Progenitor cell of endocrine pancreas (in vitro differentiated cells): ENCODE results near the gene ATG16L2. TPM values are rescaled to one million over a fixed set of nuclear protein-coding genes. Genes with fewer than 3 reads are reported as not detected.

ENCODE experiments used
- DNase-seq: peaks from one replicate; pipeline ENCODE4 v3.0.0; 2021; ENCODE audit warnings: low spot score; ENCODE audit not compliant: unreplicated experiment
- H3K27ac Mint-ChIP-seq: 2 replicates; pipeline ENCODE4 v1.8.0; 2021; ENCODE audit warnings: mild to moderate bottlenecking, moderate library complexity, mixed read lengths
- H3K27me3 Mint-ChIP-seq: 2 replicates; pipeline ENCODE4 v1.8.0; 2021; ENCODE audit warnings: mixed read lengths
- H3K36me3 Mint-ChIP-seq: 2 replicates; pipeline ENCODE4 v1.8.0; 2022; ENCODE audit warnings: mixed read lengths; ENCODE audit not compliant: insufficient read depth
- H3K4me1 Mint-ChIP-seq: 2 replicates; pipeline ENCODE4 v1.8.0; 2021; ENCODE audit warnings: low read depth, mixed read lengths
- H3K4me3 Mint-ChIP-seq: 2 replicates; pipeline ENCODE4 v1.8.0; 2021; ENCODE audit warnings: low read depth, mild to moderate bottlenecking, moderate library complexity, mixed read lengths
- H3K9me3 Mint-ChIP-seq: 2 replicates; pipeline ENCODE4 v1.8.0; 2021; ENCODE audit warnings: low read depth, mixed read lengths
- total RNA-seq: library from RNA; stranded (reverse); gene quantifications from 2 replicates; pipeline ENCODE4 v1.2.1, GENCODE V29; 2021
- TF ChIP-seq, protein P1 (sequence below): fragments of 200-600 bp; sonication (generic); IDR thresholded peaks from one replicate; pipeline ENCODE4 v1.5.0; 2021; ENCODE audit warnings: antibody characterized with exemption, mild to moderate bottlenecking; ENCODE audit not compliant: unreplicated experiment

Gene ATG16L2
- total RNA-seq, 1 donor from 2014 or later = 43.9 TPM

DNA sequence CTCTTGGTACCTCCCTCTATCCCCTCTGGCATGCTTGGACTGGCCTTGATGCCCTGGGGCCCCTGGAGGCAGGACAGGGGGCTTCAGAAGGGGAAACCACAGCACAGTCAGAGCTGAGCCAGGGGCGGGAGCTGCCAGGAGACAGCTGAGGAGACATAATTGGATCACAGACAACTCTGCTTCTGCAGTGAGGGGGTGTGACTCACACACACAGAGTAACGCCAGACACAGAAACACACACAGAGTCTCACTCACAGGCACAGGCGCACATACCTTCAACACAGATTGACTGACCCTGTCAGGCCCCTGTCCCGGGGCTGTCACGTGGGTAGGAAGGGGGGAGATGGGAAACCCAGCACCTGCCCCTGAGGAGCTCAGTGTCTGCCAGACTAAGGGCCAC, 40.9 kb upstream of the ATG16L2 start:
- Mint-ChIP-seq H3K4me3 (no peak overlapping the region), H3K4me1 (peaks cover 33% of the 10 kb centered on the region), H3K27ac (no peak overlapping the region), H3K36me3 (peaks cover 6% of the 10 kb centered on the region), H3K9me3 (no peaks in the 10 kb centered on the region), H3K27me3 (no peaks in the 10 kb centered on the region)
- DNase-seq = no peak
- TF ChIP-seq, protein P1, sequence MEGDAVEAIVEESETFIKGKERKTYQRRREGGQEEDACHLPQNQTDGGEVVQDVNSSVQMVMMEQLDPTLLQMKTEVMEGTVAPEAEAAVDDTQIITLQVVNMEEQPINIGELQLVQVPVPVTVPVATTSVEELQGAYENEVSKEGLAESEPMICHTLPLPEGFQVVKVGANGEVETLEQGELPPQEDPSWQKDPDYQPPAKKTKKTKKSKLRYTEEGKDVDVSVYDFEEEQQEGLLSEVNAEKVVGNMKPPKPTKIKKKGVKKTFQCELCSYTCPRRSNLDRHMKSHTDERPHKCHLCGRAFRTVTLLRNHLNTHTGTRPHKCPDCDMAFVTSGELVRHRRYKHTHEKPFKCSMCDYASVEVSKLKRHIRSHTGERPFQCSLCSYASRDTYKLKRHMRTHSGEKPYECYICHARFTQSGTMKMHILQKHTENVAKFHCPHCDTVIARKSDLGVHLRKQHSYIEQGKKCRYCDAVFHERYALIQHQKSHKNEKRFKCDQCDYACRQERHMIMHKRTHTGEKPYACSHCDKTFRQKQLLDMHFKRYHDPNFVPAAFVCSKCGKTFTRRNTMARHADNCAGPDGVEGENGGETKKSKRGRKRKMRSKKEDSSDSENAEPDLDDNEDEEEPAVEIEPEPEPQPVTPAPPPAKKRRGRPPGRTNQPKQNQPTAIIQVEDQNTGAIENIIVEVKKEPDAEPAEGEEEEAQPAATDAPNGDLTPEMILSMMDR = no peak

DNA sequence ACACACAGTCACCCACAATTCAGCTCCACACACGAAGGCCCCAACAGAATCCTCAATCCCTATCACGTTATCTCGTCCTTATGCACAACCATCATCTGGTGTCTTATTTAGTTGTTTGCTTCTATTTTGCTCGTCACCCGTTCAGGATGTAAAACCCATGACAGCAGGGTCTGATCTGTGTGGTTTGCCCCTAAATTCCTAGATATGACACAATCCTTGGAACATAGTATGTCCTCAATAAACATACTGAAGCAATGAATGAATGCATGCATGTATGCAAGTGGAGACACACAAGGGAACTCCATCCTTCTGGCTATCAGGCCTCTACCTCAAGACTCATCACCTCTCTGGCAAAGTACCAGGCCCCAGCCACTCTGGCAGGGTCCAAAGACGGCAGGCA, 40.5 kb upstream of the ATG16L2 start:
- Mint-ChIP-seq H3K4me3 (no peak overlapping the region), H3K9me3 (no peaks in the 10 kb centered on the region), H3K27ac (no peak overlapping the region), H3K36me3 (peaks cover 6% of the 10 kb centered on the region), H3K4me1 (peaks cover 35% of the 10 kb centered on the region), H3K27me3 (no peaks in the 10 kb centered on the region)
- no peak for DNase-seq
- TF ChIP-seq, protein P1 = no peak

DNA sequence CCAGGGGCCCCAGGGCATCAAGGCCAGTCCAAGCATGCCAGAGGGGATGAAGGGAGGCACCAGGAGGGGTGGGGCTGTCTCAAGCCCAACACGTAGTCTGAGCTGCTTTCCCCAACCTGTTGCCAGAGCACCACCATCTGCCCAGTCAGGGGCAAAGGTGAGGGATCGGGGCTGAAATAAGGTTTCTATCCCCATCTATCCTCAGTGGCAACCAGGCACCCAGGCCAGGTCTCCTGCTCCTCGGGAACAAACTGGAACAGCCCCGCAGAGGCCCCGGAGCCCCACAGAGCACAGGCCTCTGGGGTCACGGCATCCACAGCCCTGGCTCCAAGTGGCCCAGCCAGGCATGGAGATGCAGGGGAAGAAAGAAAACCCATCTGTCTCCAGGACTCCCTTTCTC, 39.7 kb upstream of the ATG16L2 start:
- DNase-seq = no peak
- Mint-ChIP-seq H3K4me3 (no peak overlapping the region), H3K27ac (no peak overlapping the region), H3K36me3 (peaks cover 6% of the 10 kb centered on the region), H3K9me3 (no peaks in the 10 kb centered on the region), H3K27me3 (no peaks in the 10 kb centered on the region), H3K4me1 (peaks cover 43% of the 10 kb centered on the region)
- TF ChIP-seq, protein P1 = no peak

- H3K36me3 Mint-ChIP-seq = peaks cover 6% of the 10 kb centered on the region
- no peaks in the 10 kb centered on the region for H3K9me3 Mint-ChIP-seq
- TF ChIP-seq, protein P1 = no peak
- no peak for DNase-seq
- no peaks in the 10 kb centered on the region for H3K27me3 Mint-ChIP-seq
- peak overlapping the region; percentile 65 for H3K27ac Mint-ChIP-seq
- H3K4me3 Mint-ChIP-seq = no peak overlapping the region
- H3K4me1 Mint-ChIP-seq = peaks cover 52% of the 10 kb centered on the region
Measured at GRCh38 chr11:72775288-72776110, 38.7 kb upstream of the ATG16L2 start.

DNA sequence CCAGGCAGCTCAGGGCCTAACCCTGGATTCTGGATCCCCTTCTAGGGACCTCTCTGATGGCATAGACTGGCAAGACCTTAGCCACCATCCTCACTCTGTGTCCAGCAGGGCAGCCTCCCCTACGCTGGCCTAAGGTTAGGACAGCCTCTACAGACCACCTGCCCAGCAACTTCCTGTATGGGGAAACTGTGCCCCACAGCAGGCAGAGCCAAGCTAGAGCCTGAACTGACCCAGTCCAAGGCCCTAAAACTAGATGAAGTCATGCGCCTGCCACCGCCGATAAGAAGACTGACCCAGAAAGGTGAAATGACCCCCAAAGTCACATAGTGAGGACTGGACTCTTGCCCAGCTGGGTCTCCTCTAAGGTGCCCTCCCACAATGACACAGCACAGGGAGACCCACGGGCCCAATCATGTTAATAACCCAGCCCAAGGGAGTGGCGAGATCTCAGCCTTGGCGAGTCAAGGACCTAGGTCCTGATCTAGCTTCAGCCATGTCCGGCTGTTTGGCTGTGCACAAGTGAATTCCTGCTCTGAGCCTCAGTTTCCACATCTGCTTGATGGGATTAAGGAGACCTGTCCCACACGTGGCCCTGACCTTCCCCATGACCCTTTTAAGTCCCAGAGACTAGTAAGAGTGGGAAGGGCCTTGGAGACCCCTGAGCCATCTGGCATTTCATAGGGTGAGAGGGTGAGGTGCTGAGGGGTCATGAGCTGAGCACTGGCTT, 37.9 kb upstream of the ATG16L2 start:
- no peak for DNase-seq
- Mint-ChIP-seq H3K27me3 (no peaks in the 10 kb centered on the region), H3K4me1 (peaks cover 53% of the 10 kb centered on the region), H3K9me3 (no peaks in the 10 kb centered on the region), H3K4me3 (no peak overlapping the region), H3K36me3 (peaks cover 6% of the 10 kb centered on the region), H3K27ac (peak overlapping the region; percentile 80)
- TF ChIP-seq, protein P1 = no peak
